Loucy (cell line): Measurements from ENCODE around the gene MGMT.

Experiments
- H2AFZ ChIP-seq: fragments of 200-600 bp; sonication (generic); 2 replicates; pipeline ENCODE4 v1.6.0; 2016; ENCODE audit warnings: antibody characterized with exemption, mild to moderate bottlenecking, low read length, moderate library complexity
- H3F3A ChIP-seq: fragments of 200-600 bp; 2 replicates; pipeline ENCODE4 v1.6.0; 2016; ENCODE audit warnings: antibody characterized with exemption, low read depth, mild to moderate bottlenecking
- H3K27me3 ChIP-seq: fragments of 200-600 bp; sonication (generic); 2 replicates; pipeline ENCODE4 v1.6.1; 2014; ENCODE audit warnings: low read length, mild to moderate bottlenecking; ENCODE audit not compliant: insufficient read depth, poor library complexity, severe bottlenecking
- H3K36me3 ChIP-seq: fragments of 200-600 bp; sonication (generic); 2 replicates; pipeline ENCODE4 v1.6.1; 2016; ENCODE audit warnings: low read length; ENCODE audit not compliant: insufficient read depth
- H3K4me1 ChIP-seq: fragments of 200-600 bp; sonication (generic); 2 replicates; pipeline ENCODE4 v1.5.1; 2014; ENCODE audit warnings: low read length, mild to moderate bottlenecking; ENCODE audit not compliant: insufficient read depth, poor library complexity, severe bottlenecking
- H3K4me2 ChIP-seq: fragments of 200-600 bp; sonication (generic); 2 replicates; pipeline ENCODE4 v1.6.0; 2014; ENCODE audit warnings: antibody characterized with exemption, low read length, low read depth, mild to moderate bottlenecking; ENCODE audit not compliant: poor library complexity, severe bottlenecking
- H3K4me3 ChIP-seq: fragments of 200-600 bp; sonication (generic); 2 replicates; pipeline ENCODE4 v1.5.1; 2014; ENCODE audit warnings: low read length, mild to moderate bottlenecking, mixed read lengths; ENCODE audit not compliant: poor library complexity, severe bottlenecking
- H3K79me2 ChIP-seq: fragments of 200-600 bp; sonication (generic); 2 replicates; pipeline ENCODE4 v1.6.1; 2014; ENCODE audit warnings: low read length; ENCODE audit not compliant: insufficient read depth
- H3K9ac ChIP-seq: fragments of 200-600 bp; sonication (generic); 2 replicates; pipeline ENCODE4 v1.6.0; 2014; ENCODE audit warnings: mild to moderate bottlenecking, low read depth, low read length, moderate library complexity; ENCODE audit not compliant: poor library complexity, severe bottlenecking
- H3K9me2 ChIP-seq: fragments of 200-600 bp; sonication (generic); replicated peaks from 2 replicates; pipeline ENCODE4 v1.6.1; 2016; ENCODE audit warnings: low read depth, low read length, mixed read lengths
- H3K9me3 ChIP-seq: fragments of 200-600 bp; sonication (generic); 2 replicates; pipeline ENCODE4 v1.6.1; 2014; ENCODE audit warnings: mild to moderate bottlenecking, antibody characterized with exemption, low read length, low read depth; ENCODE audit not compliant: insufficient read depth
- H4K20me1 ChIP-seq: fragments of 200-600 bp; sonication (generic); 2 replicates; pipeline ENCODE4 v1.6.0; 2014; ENCODE audit warnings: antibody characterized with exemption, low read length, mild to moderate bottlenecking; ENCODE audit not compliant: insufficient read depth, poor library complexity, severe bottlenecking
- CTCF ChIP-seq: fragments of 200-600 bp; sonication (generic); conservative IDR thresholded peaks from 2 replicates; pipeline ENCODE4 v1.5.1; 2014; ENCODE audit warnings: mild to moderate bottlenecking, antibody characterized with exemption, low read length
- EZH2phosphoT487 ChIP-seq: fragments of 200-600 bp; IDR thresholded peaks from 2 replicates; pipeline ENCODE4 v1.6.1; 2018; ENCODE audit warnings: antibody characterized with exemption, mild to moderate bottlenecking, moderate library complexity, borderline replicate concordance

The MGMT gene

GRCh38 chr10:129728905-129729795 lies 262.1 kb downstream of the MGMT start:
- Histone ChIP-seq H3K4me1 (no peaks in the 10 kb centered on the region), H2AFZ (no peak overlapping the region), H3K4me2 (no peak overlapping the region), H3K9ac (no peak overlapping the region), H3K4me3 (no peak overlapping the region), H3K79me2 (no peaks in the 10 kb centered on the region), H3K36me3 (peaks cover 7% of the 10 kb centered on the region; the same call in 1 of the 2 replicates), H3F3A (no peaks in the 10 kb centered on the region), H4K20me1 (no peaks in the 10 kb centered on the region), H3K9me2 (no peaks in the 10 kb centered on the region), H3K9me3 (no peaks in the 10 kb centered on the region), H3K27me3 (no peaks in the 10 kb centered on the region)
- no peak for TF ChIP-seq CTCF
- TF ChIP-seq EZH2phosphoT487: no peak

- no peaks in the 10 kb centered on the region for H3K9me2 ChIP-seq
- no peak for TF ChIP-seq EZH2phosphoT487
- no peak for TF ChIP-seq CTCF
- H3K4me3 ChIP-seq: no peak overlapping the region
- no peaks in the 10 kb centered on the region for H4K20me1 ChIP-seq
- no peaks in the 10 kb centered on the region for H3F3A ChIP-seq
- H3K27me3 ChIP-seq: no peaks in the 10 kb centered on the region
- H3K9me3 ChIP-seq: no peaks in the 10 kb centered on the region
- no peaks in the 10 kb centered on the region for H3K4me1 ChIP-seq
- H3K79me2 ChIP-seq: no peaks in the 10 kb centered on the region
- H3K36me3 ChIP-seq: peaks cover 5% of the 10 kb centered on the region; the same call in 1 of the 2 replicates
- H2AFZ ChIP-seq: no peak overlapping the region
- no peak overlapping the region for H3K4me2 ChIP-seq
- no peak overlapping the region for H3K9ac ChIP-seq
Measured at GRCh38 chr10:129730272-129730992, 263.4 kb downstream of the MGMT start.

- H3K4me1 ChIP-seq: no peaks in the 10 kb centered on the region
- H4K20me1 ChIP-seq: no peaks in the 10 kb centered on the region
- H3K9me3 ChIP-seq: no peaks in the 10 kb centered on the region
- H3K4me2 ChIP-seq: no peak overlapping the region
- H3K9me2 ChIP-seq: no peaks in the 10 kb centered on the region
- H3K79me2 ChIP-seq: no peaks in the 10 kb centered on the region
- no peak overlapping the region for H3K9ac ChIP-seq
- no peak overlapping the region for H3K4me3 ChIP-seq
- no peaks in the 10 kb centered on the region for H3K27me3 ChIP-seq
- no peaks in the 10 kb centered on the region for H3K36me3 ChIP-seq
- no peak overlapping the region for H2AFZ ChIP-seq
- TF ChIP-seq CTCF: no peak
- no peak for TF ChIP-seq EZH2phosphoT487
- H3F3A ChIP-seq: no peaks in the 10 kb centered on the region
Measured at GRCh38 chr10:129730993-129731325, 263.9 kb downstream of the MGMT start.
